Activated CD4-positive, alpha-beta T cell treated with anti-CD3 and anti-CD28 coated beads, Interleukin-2, amount 10 ng/mL, durations not matched to agents 24 days and 14 days (primary cell): ENCODE results near the gene KCNJ12. TPM values are rescaled to one million over a fixed set of nuclear protein-coding genes. Genes with fewer than 3 reads are reported as not detected.
"Not testable (repeated sequence)": the region's sequence is repeated elsewhere in the genome, so short reads cannot be mapped to it uniquely, and the experiment has no call there.

Experiments used
- DNase-seq: peaks from one replicate; pipeline ENCODE4 v3.0.0; 2022
- H3K27ac Mint-ChIP-seq: one replicate; pipeline ENCODE4 v1.8.0; 2022; ENCODE audit warnings: mild to moderate bottlenecking, mixed read lengths
- H3K27me3 Mint-ChIP-seq: one replicate; pipeline ENCODE4 v1.8.0; 2022; ENCODE audit warnings: mixed read lengths
- H3K36me3 Mint-ChIP-seq: one replicate; pipeline ENCODE4 v1.8.0; 2022; ENCODE audit warnings: low read depth, mild to moderate bottlenecking, mixed read lengths
- H3K4me1 Mint-ChIP-seq: one replicate; pipeline ENCODE4 v1.8.0; 2021; ENCODE audit warnings: mixed read lengths
- H3K4me3 Mint-ChIP-seq: one replicate; pipeline ENCODE4 v1.8.0; 2022; ENCODE audit warnings: mild to moderate bottlenecking, moderate library complexity, mixed read lengths
- H3K9me3 Mint-ChIP-seq: one replicate; pipeline ENCODE4 v1.8.0; 2021; ENCODE audit warnings: mixed read lengths
- intact Hi-C: fragments of 100-400 bp; cut with micrococcal nuclease; formaldehyde crosslinking; loops from one replicate; pipeline ENCODE4 v1.15.1; 2023
- total RNA-seq: library from RNA; stranded (reverse); gene quantifications from 2 replicates; pipeline ENCODE4 v1.2.3, GENCODE V29; 2022

KCNJ12 gene
- total RNA-seq: not detected in 2 replicates

DNA sequence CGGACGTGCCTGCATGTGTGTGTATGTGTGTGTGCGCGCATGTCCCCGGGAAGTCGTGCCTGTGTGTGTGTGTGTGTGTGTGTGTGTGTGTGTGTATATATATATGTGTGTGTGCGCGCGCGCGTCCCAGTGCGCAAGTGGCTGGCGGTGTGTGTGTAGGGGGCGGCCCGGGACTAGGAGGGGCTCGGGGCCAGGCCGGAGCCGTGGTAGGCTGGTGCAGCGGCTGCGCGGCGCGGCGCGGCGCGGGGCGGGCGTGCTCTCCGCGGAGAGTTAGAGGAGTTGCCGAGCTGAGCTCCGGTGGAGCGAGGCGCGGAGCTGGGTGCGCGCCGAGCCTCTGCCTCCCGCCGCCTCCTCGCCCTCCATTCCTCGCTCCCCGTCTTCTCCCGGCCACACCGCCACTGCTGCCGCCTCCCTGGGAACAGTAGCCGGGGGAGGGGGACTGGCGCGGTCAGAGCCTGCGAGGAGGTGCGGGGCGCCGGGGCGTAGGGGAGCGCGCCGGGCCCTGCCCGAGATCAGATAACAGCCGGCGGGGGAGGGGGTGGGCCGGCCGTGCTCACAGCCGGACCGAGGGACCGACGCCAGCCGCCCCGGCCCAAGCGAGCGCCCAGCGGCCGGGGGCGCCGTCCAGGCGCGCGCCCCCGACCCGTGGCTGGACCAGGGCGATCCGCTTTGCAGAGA, at the start of gene KCNJ12:
Gene KCNJ12, plus strand, starts transcription at position 277 of the 678 bp plus-strand sequence. CDS start 38,986 bp downstream, outside the sequence.
- H3K27ac Mint-ChIP-seq: no peak within 1 kb of the TSS
- no peaks in the 10 kb centered on the region for H3K36me3 Mint-ChIP-seq
- H3K27me3 Mint-ChIP-seq: peaks cover 22% of the 10 kb centered on the region
- H3K9me3 Mint-ChIP-seq: no peaks in the 10 kb centered on the region
- peaks cover 2% of the 10 kb centered on the region for H3K4me1 Mint-ChIP-seq
- DNase-seq: no peak
- intact Hi-C loops: loop anchor here (5.0 kb wide), 1 partner anchor 136 kb away; no protein-coding TSS in a partner anchor
- no peak within 1 kb of the TSS for H3K4me3 Mint-ChIP-seq

DNA sequence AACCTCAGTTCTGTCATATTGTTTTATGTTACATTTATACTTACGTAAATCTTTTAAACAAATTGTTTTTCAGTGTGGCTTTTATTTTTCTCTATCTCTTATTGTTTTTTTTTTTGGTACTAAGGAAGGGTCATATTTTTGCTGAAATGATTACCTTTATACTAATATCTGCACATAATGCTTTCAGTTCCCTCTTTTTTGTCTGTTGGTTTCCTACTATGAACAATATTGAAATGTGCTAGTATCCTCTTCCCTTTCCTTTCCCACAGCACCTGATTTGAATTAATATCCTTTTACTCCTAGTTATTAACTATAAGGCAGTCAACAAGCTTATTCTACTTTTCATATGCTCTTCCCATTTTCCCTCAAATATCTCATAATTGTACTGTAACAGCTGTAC, 48.2 kb upstream of the KCNJ12 start:
- H3K36me3 Mint-ChIP-seq, H3K4me3 Mint-ChIP-seq, intact Hi-C loops, H3K27ac Mint-ChIP-seq, DNase-seq, H3K4me1 Mint-ChIP-seq: not testable (repeated sequence)
- peaks cover 10% of the 10 kb centered on the region for H3K9me3 Mint-ChIP-seq
- peaks cover 18% of the 10 kb centered on the region for H3K27me3 Mint-ChIP-seq

DNA sequence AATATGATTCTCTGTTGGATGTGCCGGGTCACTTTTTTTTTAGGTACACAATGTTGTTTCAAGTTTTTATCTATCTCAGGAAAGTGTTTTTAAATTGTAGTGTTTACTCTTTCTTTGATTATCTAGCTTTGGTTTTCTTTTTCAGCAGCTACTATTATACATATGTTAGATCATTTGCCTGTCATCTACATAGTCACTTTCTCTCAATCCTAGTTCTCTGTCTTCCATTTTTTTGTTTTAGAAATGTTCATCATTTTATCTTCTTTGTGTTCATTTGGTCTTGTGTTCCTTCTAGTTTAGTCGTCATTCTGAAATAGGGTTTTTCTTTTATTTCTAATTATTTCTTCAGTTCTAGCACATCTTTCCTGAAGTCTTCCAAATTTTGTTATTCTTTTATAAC, 47.4 kb upstream of the KCNJ12 start:
- intact Hi-C loops, DNase-seq, H3K27ac Mint-ChIP-seq, H3K36me3 Mint-ChIP-seq, H3K4me1 Mint-ChIP-seq, H3K4me3 Mint-ChIP-seq: not testable (repeated sequence)
- H3K9me3 Mint-ChIP-seq: peaks cover 10% of the 10 kb centered on the region
- H3K27me3 Mint-ChIP-seq: peaks cover 14% of the 10 kb centered on the region

DNA sequence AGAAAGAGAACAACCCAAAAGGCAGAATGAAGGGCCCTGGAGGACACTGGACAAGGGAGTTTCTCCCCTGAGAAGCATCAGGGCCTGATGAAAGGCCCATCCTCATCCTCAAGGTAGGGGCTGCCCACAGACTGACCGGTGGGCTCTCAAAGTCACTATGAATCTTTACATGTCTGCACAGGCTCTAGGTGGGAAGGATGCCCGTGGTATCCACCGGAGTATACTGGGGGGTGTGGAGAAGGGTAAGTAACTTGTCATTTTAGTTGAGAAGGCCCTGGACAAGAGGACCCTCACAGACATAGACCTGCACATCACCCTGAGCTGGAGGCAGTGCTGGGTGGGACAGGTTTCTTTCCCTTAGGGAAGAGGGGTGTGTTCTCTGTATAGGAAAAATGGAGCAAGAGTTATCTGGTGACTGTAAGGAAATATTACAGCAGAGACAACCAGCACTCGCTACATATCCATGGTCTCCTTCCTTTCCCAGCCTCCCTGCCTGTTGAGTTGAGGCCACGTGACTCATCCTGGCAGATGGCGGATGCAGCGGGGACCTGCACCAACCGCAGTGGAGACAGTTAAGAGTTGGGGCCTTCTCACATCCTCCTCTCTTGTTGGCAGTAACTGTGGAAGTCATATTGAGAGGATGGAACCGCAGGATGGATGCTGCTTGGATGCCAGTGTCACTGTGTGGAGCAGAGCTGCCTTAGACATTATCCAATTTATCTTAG, 45.6 kb upstream of the KCNJ12 start:
- intact Hi-C loops: no loop called here
- no peak overlapping the region for H3K27ac Mint-ChIP-seq
- H3K27me3 Mint-ChIP-seq: peaks cover 9% of the 10 kb centered on the region
- peaks cover under 1% of the 10 kb centered on the region for H3K4me1 Mint-ChIP-seq
- peaks cover 10% of the 10 kb centered on the region for H3K9me3 Mint-ChIP-seq
- H3K4me3 Mint-ChIP-seq: no peak overlapping the region
- H3K36me3 Mint-ChIP-seq: no peaks in the 10 kb centered on the region
- DNase-seq: no peak

DNA sequence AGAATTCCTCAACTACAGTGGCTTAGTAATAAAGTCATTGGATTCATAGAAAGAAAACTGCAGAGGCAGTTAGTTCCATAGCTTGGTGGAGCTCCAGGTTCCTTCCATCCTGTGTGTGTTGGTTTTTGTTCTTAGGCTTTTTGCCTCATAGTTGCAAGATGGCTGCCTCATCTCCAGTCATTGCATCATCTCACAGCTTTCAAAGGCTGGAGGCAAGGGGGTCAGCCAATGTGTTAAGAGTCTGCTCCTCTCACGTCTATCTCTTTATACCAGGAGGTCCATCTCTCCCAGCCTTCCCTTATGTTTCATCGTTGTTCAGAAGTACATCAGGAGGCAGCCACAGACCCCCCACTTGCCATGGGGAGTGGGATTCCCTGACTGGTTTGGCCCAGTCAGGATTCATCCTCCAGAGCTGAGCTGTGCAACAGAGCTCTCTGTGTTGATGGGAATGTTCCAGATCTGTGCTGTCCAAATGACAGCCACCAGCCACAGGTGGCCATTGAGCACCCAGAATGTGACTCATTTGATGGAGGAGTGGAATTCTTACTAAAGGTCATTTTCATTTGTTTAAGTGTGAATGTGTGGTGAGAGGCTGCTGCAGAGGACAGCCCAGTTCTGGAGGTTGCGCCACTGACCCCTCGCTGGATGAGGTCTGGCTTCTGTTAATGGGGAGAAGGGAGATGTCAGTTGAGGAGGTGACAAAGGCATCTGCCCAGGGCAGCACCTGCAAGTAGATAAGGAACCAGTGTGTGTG, 39.4 kb upstream of the KCNJ12 start:
- H3K27ac Mint-ChIP-seq, H3K4me1 Mint-ChIP-seq, H3K9me3 Mint-ChIP-seq, DNase-seq, intact Hi-C loops, H3K36me3 Mint-ChIP-seq, H3K27me3 Mint-ChIP-seq, H3K4me3 Mint-ChIP-seq: not testable (repeated sequence)

DNA sequence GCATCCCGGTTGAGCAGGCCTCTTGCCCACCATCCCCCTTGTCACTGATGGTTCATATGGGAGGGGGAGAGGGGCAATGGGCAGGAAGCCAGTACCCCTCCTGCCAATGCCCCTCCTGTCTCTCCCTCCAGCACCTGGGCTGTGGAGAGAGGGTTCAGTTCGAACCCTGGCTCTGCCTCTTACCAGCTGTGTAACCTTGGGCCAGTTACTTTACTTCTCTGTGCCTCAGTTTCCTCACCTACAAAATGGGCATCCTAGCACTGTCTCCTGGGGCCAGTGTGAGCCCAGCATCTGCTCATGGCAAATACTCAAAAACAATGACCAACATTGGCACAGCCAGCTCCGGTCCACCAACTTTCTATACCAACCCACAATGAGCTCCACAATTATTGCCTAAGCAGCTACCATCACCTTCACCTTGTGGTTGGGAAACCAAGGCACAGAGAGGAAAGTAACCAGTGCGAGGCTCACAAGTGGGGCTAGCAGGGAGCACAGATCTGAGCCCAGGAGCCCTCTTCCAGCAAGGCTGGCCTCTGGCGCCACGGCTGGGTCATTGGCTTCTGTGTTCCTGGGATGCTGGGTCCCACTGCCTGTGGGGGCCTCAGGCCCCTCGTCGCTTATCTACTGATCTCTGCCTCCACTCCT, 38.1 kb upstream of the KCNJ12 start:
- H3K4me3 Mint-ChIP-seq, DNase-seq, H3K27ac Mint-ChIP-seq, H3K9me3 Mint-ChIP-seq, H3K27me3 Mint-ChIP-seq, intact Hi-C loops, H3K36me3 Mint-ChIP-seq, H3K4me1 Mint-ChIP-seq: not testable (repeated sequence)

DNA sequence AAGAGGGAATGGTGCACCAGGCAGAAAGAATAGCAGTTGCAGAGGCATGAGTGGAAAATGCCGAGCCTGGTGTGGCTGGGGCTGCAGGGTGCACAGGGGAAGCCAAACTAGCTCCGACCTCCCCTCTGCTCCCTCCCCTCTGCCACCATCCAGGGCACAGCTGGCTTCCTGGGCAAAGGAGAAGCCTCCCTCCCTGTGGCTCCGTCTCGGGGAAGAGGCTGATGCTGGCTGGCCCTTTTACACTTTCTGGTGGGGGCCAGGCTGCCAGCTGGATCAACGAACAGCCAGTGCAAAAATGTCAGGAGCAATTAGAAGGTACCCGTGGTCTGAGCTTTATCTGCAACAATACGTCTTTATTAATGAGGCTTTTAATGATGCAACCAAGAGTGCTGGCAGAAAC, 37.1 kb upstream of the KCNJ12 start:
- H3K4me1 Mint-ChIP-seq: no peaks in the 10 kb centered on the region
- intact Hi-C loops: no loop called here
- no peak for DNase-seq
- no peaks in the 10 kb centered on the region for H3K27me3 Mint-ChIP-seq
- no peaks in the 10 kb centered on the region for H3K36me3 Mint-ChIP-seq
- H3K4me3 Mint-ChIP-seq: no peak overlapping the region
- H3K9me3 Mint-ChIP-seq: no peaks in the 10 kb centered on the region
- no peak overlapping the region for H3K27ac Mint-ChIP-seq

DNA sequence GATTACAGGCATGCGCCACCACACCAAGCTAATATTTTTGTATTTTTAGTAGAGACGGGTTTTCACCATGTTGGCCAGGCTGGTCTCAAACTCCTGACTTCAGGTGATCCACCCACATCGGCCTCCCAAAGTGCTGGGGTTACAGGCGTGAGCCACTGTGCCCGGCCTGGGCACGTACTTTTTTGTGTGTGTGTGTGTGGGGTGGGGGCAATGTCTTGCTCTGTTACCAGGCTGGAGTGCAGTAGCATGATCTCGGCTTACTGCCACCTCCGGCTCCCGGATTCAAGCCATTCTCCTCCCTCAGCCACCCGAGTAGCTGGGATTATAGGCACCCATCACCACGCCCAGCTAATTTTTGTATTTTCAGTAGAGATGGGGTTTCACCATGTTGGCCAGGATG, 36.6 kb upstream of the KCNJ12 start:
- H3K9me3 Mint-ChIP-seq, intact Hi-C loops, H3K27me3 Mint-ChIP-seq, H3K4me1 Mint-ChIP-seq, DNase-seq, H3K27ac Mint-ChIP-seq, H3K4me3 Mint-ChIP-seq, H3K36me3 Mint-ChIP-seq: not testable (repeated sequence)

DNA sequence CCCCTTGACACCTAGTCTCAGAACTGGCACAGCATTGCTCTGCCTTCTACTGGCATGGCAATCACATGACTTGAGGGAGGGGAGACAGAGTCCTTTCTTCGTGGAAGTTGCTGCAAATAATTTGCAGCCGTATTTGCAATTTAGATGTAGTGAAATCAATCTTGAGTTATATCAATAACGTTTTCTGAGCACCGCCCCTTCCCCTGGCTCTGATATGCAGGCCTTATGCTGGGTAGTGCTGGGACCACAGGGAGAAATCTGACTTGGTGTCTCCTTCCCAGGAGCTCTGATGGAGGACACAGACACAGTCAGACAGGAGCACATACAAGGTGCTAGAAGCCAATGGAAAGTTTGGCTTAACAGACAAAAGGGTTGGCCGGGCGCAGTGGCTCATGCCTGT, 35.8 kb upstream of the KCNJ12 start:
- H3K4me3 Mint-ChIP-seq, H3K4me1 Mint-ChIP-seq, DNase-seq, intact Hi-C loops, H3K36me3 Mint-ChIP-seq, H3K9me3 Mint-ChIP-seq, H3K27ac Mint-ChIP-seq, H3K27me3 Mint-ChIP-seq: not testable (repeated sequence)

DNA sequence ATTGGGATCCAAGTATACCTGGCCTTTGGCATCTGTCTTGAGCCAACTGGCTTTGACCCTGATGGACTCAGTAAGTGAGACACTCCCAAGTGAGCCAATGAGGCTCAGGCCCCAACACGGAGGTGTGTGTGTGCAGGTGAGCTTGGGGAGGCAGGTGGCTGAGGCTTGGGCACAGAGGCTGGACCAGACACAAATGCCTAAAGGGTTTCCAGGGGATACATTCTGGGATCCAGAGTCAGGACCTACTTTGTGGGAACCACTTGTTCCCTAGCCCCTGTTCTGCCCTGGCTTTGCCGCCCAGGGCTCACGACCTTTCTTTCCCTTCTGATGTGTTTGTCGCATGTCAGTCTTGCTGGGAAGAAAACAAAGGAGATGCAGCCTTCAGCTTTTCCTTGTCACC, 34.9 kb upstream of the KCNJ12 start:
- intact Hi-C loops, H3K4me1 Mint-ChIP-seq, H3K4me3 Mint-ChIP-seq, H3K27ac Mint-ChIP-seq, H3K36me3 Mint-ChIP-seq, DNase-seq, H3K27me3 Mint-ChIP-seq, H3K9me3 Mint-ChIP-seq: not testable (repeated sequence)

DNA sequence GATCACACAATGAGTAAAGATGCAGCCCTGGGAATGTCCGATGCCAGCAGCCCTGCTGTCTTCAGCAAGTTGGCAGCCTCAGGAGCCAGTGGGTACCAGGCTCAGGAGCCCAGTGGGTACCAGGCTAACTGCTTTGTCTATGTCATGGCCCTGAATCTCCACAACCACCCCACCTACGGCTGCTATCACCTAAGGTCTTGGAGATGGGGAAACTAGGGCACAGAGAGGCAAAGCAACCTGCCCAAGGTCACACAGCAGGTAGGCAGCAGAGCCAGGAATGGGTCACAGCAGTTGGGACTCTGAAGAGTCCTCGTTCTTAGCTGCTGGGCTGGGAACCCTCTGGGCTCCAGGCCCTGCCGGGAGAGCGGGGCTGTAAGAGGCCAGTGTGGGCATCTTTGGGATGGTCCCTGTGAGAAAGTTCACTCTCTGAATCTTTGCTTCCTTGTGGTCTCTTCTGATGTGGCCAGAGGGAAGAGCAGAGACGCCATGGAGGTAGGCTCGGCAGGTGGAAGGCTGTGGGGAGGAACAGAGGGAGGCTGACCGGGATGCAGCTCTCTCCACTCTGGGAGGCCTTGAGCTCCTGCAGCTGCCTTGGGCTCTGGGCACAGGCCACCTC, 34.1 kb upstream of the KCNJ12 start:
- intact Hi-C loops, H3K27me3 Mint-ChIP-seq, H3K36me3 Mint-ChIP-seq, DNase-seq, H3K4me3 Mint-ChIP-seq, H3K4me1 Mint-ChIP-seq, H3K9me3 Mint-ChIP-seq, H3K27ac Mint-ChIP-seq: not testable (repeated sequence)

DNA sequence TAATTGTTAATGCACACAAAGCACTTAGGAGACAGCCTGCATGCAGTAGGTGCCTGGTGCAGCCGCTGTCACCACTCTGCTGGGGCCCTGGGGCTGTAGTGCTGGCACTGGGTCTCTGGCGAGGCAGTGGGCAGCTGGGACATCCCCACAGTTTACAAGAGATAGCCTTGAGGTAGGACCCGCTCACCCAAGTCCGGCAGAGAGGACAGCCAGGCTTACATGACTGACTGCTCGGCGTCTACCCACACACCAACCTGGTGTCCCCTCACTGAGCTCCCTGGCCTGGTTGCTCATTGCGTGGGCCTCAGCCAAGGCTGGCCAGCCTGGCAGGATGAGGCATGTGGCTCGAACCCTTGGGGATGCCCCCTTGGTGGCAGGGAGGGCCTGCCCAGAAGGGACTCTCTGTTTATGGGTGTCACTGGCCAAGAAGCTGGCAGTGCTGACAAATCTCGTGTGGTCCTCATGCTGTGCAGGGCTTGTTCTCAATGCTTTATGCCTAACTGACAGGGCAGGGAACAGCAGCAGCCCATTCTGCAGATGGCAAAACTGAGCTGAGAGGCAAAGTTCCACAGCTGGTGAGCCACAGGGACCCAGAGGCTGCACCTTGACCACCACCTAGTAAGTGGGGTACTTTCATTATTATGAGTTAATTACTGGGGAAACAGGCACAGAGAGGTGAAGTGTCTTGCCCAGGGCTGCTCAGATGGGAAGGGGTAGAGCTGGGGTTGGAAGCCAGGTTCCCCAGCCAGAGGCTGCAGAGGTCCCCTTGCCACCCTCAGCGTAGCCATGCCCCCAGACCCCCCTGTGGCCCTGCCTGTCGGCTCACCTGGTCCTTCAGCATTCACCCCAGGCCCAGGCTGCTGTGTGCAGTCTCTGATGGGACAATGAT, 32.9 kb upstream of the KCNJ12 start:
- H3K27me3 Mint-ChIP-seq, H3K9me3 Mint-ChIP-seq, H3K4me1 Mint-ChIP-seq, H3K36me3 Mint-ChIP-seq, H3K4me3 Mint-ChIP-seq, DNase-seq, H3K27ac Mint-ChIP-seq, intact Hi-C loops: not testable (repeated sequence)

DNA sequence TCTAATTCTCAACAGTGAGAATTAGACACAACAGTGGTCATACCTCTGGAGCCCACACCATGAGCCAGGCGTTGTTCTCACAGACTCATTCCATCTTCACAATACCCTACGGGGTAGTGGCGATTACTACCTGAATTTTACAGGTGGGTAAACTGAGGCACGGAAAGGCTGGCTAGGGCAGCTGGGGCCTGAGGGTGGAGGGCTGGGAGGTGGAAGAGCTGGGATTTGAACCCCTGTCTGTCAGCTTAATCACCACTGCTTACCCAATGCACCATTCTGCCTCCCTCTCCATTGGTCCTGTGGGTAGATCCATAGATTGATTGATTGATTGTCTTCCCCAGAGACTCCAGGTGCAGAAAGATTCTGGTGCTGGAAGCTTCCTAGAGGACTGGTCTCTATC, 31.4 kb upstream of the KCNJ12 start:
- H3K36me3 Mint-ChIP-seq, H3K27ac Mint-ChIP-seq, DNase-seq, H3K4me3 Mint-ChIP-seq, H3K9me3 Mint-ChIP-seq, H3K4me1 Mint-ChIP-seq, H3K27me3 Mint-ChIP-seq, intact Hi-C loops: not testable (repeated sequence)
